OCI-LY3 (cell line): ENCODE measurements around the gene ST6GALNAC6.
"Not testable (repeated sequence)": the region's sequence is repeated elsewhere in the genome, so short reads cannot be mapped to it uniquely, and the experiment has no call there.

ENCODE experiments used
- H2AFZ ChIP-seq: fragments of 200-600, 300-600 bp; shearing (Covaris generic); 2 replicates; pipeline ENCODE4 v1.6.0; 2014; ENCODE audit warnings: antibody characterized with exemption, low read depth, low read length
- H3K27ac ChIP-seq: fragments of 200-600, 300-600 bp; sonication (generic); 2 replicates; pipeline ENCODE4 v1.5.1; 2014; ENCODE audit warnings: mild to moderate bottlenecking, low read length, moderate library complexity, mixed read lengths
- H3K27me3 ChIP-seq: fragments of 200-600, 300-600 bp; sonication (generic); 2 replicates; pipeline ENCODE4 v1.6.1; 2014; ENCODE audit warnings: low read depth, low read length, mixed read lengths
- H3K36me3 ChIP-seq: fragments of 200-600, 300-600 bp; sonication (generic); replicated peaks from 2 replicates; pipeline ENCODE3; 2014; ENCODE audit warnings: low read depth, low read length, mixed read lengths
- H3K4me1 ChIP-seq: fragments of 300-600, 200-600 bp; sonication (generic); 2 replicates; pipeline ENCODE4 v1.6.1; 2014; ENCODE audit warnings: low read length, mixed read lengths
- H3K4me2 ChIP-seq: fragments of 200-600, 300-600 bp; sonication (generic); 2 replicates; pipeline ENCODE4 v1.6.1; 2014; ENCODE audit warnings: low read length, mixed read lengths
- H3K4me3 ChIP-seq: fragments of 300-600, 200-600 bp; sonication (generic); 2 replicates; pipeline ENCODE4 v1.5.1; 2014; ENCODE audit warnings: antibody characterized with exemption, mild to moderate bottlenecking, low read length, moderate library complexity
- H3K79me2 ChIP-seq: fragments of 300-600, 200-600 bp; shearing (Covaris generic); 2 replicates; pipeline ENCODE4 v1.6.1; 2014; ENCODE audit warnings: mild to moderate bottlenecking, low read length, mixed read lengths
- H3K9ac ChIP-seq: fragments of 300-600, 200-600 bp; shearing (Covaris generic); 2 replicates; pipeline ENCODE4 v1.6.0; 2014; ENCODE audit warnings: mild to moderate bottlenecking, low read length, moderate library complexity
- H3K9me3 ChIP-seq: fragments of 200-600, 300-600 bp; shearing (Covaris generic); 2 replicates; pipeline ENCODE4 v1.6.1; 2014; ENCODE audit warnings: low read length, mixed read lengths; ENCODE audit not compliant: insufficient read depth
- H4K20me1 ChIP-seq: fragments of 200-600, 300-600 bp; sonication (generic); 2 replicates; pipeline ENCODE4 v1.6.1; 2016; ENCODE audit warnings: low read length, mixed read lengths; ENCODE audit not compliant: insufficient read depth
- CTCF ChIP-seq: fragments of 200-600, 300-600 bp; sonication (generic); IDR thresholded peaks from 2 replicates; pipeline ENCODE4 v1.5.1; 2014; ENCODE audit warnings: antibody characterized with exemption, low read length, low read depth
- EZH2phosphoT487 ChIP-seq: fragments of 200-600 bp; shearing (Covaris generic); IDR thresholded peaks from 2 replicates; pipeline ENCODE4 v1.6.1; 2018; ENCODE audit warnings: antibody characterized with exemption, mixed run types, low read depth

Gene ST6GALNAC6

GRCh38 chr9:127844821-127845359 is 54.5 kb downstream of the ST6GALNAC6 start:
- no peak overlapping the region for H3K4me2 ChIP-seq

GRCh38 chr9:127841087-127841835 is 58.1 kb downstream of the ST6GALNAC6 start:
- no peak overlapping the region for H3K9ac ChIP-seq
- no peaks in the 10 kb centered on the region for H3K36me3 ChIP-seq
- no peak for TF ChIP-seq EZH2phosphoT487
- no peak for TF ChIP-seq CTCF
- H2AFZ ChIP-seq: no peak overlapping the region
- no peaks in the 10 kb centered on the region for H4K20me1 ChIP-seq
- H3K27me3 ChIP-seq: no peaks in the 10 kb centered on the region
- no peak overlapping the region for H3K27ac ChIP-seq
- H3K79me2 ChIP-seq: no peaks in the 10 kb centered on the region
- no peaks in the 10 kb centered on the region for H3K4me1 ChIP-seq
- H3K4me3 ChIP-seq: no peak overlapping the region
- H3K4me2 ChIP-seq: no peak overlapping the region
- no peaks in the 10 kb centered on the region for H3K9me3 ChIP-seq

More at GRCh38 chr9:127844821-127845359, 54.5 kb downstream of the ST6GALNAC6 start:
- H3K9me3 ChIP-seq: peaks cover 8% of the 10 kb centered on the region; the same call in 1 of the 2 replicates
- H3K27ac ChIP-seq: no peak overlapping the region
- no peak for TF ChIP-seq CTCF
- TF ChIP-seq EZH2phosphoT487: no peak
- no peaks in the 10 kb centered on the region for H3K79me2 ChIP-seq
- H3K9ac ChIP-seq: no peak overlapping the region
- no peak overlapping the region for H3K4me3 ChIP-seq
- no peaks in the 10 kb centered on the region for H3K27me3 ChIP-seq
- no peaks in the 10 kb centered on the region for H3K36me3 ChIP-seq
- H3K4me1 ChIP-seq: no peaks in the 10 kb centered on the region
- no peak overlapping the region for H2AFZ ChIP-seq
- H4K20me1 ChIP-seq: no peaks in the 10 kb centered on the region

DNA sequence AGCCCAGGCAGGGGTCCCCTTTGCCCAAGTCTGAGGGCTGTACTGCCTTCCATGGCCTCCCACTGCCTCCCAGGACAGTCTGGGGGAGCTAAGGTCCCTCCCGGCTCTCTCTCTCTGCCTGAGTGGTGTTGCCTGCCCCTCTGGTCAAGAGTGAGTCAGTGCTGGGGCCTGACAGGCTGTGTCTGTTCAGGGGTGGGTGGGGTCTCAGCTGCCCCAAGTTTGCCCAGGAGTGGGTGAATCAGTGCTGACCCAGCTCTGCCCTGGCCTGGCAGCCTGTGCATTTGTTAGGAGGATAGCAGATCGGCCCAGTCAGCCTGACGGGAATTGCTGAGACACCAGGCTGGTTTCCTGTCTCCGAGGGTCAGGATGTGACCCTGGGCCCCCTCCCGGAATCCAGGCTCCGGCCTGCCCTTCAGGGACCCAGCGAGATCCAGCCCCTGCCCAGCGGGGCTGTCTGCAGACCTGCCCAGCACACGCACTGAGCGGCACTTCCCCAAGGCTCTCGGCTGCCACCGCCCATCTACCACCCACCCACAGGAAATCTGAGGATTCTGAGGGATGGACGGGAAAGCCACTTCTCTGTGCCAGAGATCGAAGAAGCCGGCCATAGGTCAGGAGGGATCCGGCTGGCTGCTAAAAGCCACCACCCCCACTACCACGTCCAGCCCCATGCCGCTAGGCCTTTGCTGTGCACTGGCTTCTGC is 60.9 kb downstream of the ST6GALNAC6 start:
- H3K27ac ChIP-seq: no peak overlapping the region
- H3K4me1 ChIP-seq: no peaks in the 10 kb centered on the region
- no peaks in the 10 kb centered on the region for H4K20me1 ChIP-seq
- no peak overlapping the region for H3K4me3 ChIP-seq
- H3K4me2 ChIP-seq: no peak overlapping the region
- TF ChIP-seq CTCF (no peak), EZH2phosphoT487 (no peak)
- no peaks in the 10 kb centered on the region for H3K36me3 ChIP-seq
- no peak overlapping the region for H2AFZ ChIP-seq
- no peaks in the 10 kb centered on the region for H3K27me3 ChIP-seq
- no peaks in the 10 kb centered on the region for H3K79me2 ChIP-seq
- no peak overlapping the region for H3K9ac ChIP-seq
- no peaks in the 10 kb centered on the region for H3K9me3 ChIP-seq

DNA sequence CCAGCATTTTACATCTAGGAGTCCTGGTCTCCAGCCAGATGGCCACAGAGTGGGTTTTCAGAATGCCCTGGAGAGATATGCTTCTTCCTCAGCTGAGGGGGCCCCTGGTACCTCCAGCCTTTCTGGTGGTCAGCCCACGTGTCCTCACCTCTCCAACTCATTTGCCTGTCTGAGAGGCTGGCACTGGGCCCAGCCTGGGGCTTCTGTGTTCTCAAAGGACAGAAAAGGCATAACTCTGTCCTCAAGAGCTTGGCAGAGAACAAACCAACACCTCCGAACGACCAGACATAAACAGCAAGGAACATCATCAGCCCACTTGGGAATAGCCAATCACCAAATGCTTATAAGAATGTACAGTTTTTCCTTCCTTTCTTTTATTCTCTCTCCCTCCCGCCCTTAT is 62.1 kb downstream of the ST6GALNAC6 start:
- Histone ChIP-seq H3K9ac (no peak overlapping the region), H2AFZ (no peak overlapping the region), H3K4me3 (no peak overlapping the region), H3K4me1 (no peaks in the 10 kb centered on the region), H3K79me2 (no peaks in the 10 kb centered on the region), H3K27ac (no peak overlapping the region), H3K36me3 (no peaks in the 10 kb centered on the region), H3K27me3 (no peaks in the 10 kb centered on the region), H3K9me3 (no peaks in the 10 kb centered on the region), H4K20me1 (no peaks in the 10 kb centered on the region), H3K4me2 (no peak overlapping the region)
- TF ChIP-seq EZH2phosphoT487: no peak
- TF ChIP-seq CTCF: no peak

- H2AFZ ChIP-seq, H3K9me3 ChIP-seq, H4K20me1 ChIP-seq, H3K4me2 ChIP-seq, H3K27ac ChIP-seq, H3K27me3 ChIP-seq, H3K4me1 ChIP-seq, H3K79me2 ChIP-seq, H3K9ac ChIP-seq, H3K4me3 ChIP-seq, H3K36me3 ChIP-seq: not testable (repeated sequence)
Observed at GRCh38 chr9:127836561-127836960, 62.8 kb downstream of the ST6GALNAC6 start.
